ENCODE results near the gene PCED1B.
"Not testable (repeated sequence)": the region's sequence is repeated elsewhere in the genome, so short reads cannot be mapped to it uniquely, and the experiment has no call there.

PCED1B gene

DNA sequence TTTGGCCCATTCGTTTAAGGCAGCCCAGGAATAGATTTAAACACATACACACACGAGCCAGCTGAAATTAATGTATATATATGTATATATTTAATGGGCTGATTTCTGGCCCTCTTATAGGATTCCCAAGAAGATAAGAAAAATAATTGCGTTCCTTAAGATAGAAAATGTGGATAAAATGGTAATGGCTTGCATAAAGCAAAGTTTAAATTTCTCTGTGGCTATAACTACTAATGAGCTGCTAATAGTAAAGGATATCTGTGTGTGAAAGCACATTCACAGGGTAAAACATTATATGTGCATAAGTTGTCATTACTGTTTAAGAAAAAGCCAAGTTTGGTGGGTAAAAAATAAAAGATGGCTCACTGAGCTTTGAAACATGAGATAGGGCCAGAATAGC, 134.0 kb downstream of the PCED1B start:
- DNase-seq, result no peak

DNA sequence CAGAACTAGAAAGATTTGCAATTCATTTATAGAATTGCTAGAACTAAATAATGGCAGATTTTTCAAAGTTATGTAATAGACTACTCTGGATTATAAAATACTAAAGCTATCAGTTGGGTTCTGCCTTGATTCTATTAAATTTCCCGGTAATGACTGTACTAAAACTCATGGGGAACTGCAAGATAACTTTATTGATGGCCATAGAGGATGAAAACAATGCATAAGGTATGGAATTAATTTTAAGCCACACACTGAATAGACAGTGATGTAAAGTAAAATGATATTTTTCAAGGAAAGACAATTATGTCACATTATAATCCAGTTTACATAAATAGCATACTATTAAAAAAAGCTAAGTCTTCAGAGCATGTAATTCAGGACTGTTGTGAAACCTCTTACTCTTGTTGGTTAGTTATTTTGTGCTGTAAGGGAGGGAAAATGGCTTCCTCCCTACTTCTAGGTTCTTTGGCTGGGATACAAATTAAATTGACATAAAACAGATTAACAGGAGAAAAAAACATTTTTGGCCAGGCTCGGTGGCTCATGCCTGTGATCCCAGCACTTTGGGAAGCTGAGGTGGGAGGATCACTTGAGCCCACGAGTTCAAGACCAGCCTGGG, 134.7 kb downstream of the PCED1B start:
- DNase-seq, result no peak

DNA sequence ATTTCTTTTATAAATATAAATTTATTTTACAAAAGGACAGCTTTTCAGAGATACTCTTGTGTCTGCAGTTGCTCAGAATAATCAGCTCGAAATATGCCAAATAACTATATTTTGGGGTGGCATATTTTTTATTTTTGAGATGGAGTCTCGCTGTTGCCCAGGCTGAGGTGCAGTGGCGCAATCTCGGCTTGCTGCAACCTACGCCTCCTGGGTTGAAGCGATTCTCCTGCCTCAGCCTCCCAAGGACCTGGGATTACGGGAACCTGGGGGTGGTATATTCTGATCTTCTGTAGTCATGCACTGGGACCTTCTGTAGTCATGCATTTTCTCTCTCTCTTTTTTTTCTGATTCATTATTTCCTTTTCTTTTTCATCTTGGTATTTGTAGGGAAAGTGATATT, 135.3 kb downstream of the PCED1B start:
- no peak for DNase-seq

GRCh38 chr12:47216150-47216677, 136.8 kb downstream of the PCED1B start:
- no peak for DNase-seq

GRCh38 chr12:47217595-47217869, 138.1 kb downstream of the PCED1B start:
- not testable (repeated sequence) for DNase-seq

- no peak for DNase-seq
Measured at GRCh38 chr12:47218191-47218654, 138.8 kb downstream of the PCED1B start.

DNA sequence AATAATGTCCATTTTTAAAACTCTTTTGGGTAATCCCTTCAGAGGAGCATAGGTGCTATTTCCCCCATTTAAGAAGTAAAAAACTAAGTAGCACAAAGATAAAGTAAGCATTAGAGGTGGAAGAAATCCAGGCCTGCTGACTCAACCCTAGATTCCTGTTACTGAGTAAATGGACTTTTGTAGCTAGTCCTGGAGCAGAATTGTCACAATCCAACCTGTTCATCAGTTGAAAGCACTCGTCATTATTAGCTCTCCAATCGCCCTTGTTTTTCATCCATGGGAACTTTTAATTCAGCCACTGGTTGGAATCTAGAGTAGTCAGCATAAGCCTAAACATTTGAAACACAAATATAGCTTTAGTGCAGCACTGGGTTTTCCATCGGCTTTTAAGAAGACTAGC, 139.8 kb downstream of the PCED1B start:
- no peak for DNase-seq

GRCh38 chr12:47221256-47222023, 142.0 kb downstream of the PCED1B start:
- no peak for DNase-seq

- no peak for DNase-seq
Measured at GRCh38 chr12:47222520-47223030, 143.2 kb downstream of the PCED1B start.

DNA sequence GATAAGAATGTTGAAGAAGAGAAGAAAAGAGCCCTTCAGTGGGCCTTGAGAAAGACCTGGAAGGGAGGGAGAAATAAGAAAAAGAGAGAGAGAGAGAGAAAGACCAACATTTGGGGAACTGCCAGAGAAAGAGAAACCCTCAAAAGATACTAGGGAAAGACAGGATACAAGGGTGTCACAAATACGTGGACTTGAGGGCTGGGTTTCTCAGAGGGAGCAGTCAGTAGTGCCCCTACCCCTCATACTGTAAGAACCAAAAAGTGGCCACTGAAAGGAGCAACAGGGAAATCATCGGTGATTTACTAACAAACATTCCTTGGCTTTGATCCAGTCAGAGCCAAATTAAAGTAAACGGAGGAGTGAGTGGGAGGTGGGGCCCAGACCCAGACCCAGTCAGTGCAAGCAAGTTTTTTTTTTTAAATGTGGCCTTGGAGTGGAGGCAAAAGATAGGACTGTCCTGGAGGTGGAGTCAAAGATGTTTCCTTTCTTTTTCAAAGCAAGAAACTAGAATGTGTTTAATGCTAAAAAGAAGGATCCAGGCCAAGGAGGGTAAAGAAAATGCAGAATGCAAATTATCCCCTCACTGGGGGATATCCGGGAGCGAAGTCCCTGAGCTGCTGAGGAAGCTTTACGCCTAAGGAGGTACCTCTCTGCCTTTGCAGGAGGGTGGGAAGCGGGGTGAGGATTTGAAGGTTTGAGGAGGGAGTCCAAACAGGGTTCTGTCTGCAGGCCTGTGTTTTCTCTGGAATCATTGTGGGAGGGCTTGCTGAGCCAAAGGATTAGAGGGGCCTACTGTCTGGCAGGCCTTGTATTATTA, 143.8 kb downstream of the PCED1B start:
- DNase-seq, result no peak

GRCh38 chr12:47223848-47224213, 144.4 kb downstream of the PCED1B start:
- peak; percentile 37 for DNase-seq

DNA sequence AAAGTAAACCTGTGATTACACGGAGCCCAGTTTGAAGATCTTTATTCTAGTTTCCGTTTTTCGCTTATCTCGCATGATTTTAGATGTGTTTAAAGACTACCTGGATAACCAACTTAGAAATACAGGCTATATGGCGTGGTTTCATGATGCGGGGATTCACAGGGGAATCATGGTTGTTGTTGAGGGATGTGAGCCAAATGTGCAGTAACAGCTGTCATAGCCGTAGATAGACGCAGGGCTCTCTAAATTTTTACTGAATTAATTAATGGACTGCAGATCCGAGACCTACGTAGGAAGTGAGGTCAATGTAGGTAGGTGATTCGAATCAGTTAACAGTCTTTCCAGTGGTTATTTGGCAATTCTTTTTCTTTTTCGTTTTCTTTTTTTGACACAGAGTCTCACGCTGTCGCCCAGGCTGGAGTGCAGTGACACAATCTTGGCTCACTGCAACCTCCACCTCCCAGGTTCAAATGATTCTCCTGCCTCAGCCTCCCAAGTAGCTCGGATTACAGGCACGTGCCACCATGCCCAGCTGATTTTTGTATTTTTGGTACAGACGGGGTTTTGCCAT, 145.2 kb downstream of the PCED1B start:
- DNase-seq, result no peak

DNA sequence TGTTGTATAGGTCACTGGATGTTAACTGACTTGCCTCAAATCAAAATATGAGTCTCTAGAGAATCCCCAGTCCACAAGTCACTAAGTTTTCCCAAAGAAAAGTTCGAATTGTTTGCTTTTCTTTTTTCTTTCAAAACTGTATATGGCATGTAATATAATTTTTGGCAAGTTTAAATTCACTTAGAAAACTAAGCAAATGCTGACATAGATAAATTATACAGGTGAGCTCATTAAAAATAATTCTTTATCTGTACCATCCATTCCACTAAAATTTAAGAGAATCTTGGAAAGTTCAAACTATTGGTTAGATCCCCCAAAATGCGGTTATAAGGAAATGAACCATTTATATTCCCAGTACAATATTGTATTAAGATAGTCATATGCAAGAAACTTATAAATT, 145.9 kb downstream of the PCED1B start:
- no peak for DNase-seq

DNA sequence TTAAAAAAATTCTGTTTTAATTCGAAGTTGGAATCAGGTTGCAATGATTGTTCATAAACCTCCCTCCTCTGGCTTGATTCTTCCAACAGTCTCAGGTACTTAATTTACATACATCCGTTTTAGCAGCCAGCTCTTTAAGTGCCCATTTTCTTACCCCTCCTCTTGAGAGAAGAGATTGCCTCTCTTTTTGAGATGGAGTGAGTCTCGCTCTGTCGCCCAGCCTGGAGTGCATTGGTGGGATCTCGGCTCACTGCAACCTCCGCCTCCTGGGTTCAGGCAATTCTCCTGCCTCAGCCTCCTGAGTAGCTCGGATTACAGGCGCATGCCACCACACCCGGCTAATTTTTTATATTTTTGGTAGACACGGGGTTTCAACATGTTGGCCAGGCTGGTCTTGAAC, 146.8 kb downstream of the PCED1B start:
- no peak for DNase-seq

DNA sequence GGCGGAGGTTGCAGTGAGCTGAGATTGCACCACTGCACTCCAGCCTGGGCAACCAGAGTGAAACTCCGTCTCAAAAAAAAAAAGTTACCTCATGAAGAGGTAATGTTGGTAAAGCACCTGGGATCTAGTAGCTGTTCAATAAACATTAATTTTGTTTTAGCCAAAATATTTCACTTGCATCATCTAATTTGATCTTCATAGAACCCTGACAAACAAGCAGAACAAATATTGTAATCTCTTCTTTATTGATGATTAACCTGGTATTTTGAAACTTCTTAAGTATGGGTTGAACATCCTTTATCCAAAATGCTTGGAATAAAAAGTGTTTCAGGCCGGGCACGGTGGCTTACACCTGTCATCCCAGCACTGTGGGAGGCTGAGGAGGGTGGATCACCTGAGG, 149.4 kb downstream of the PCED1B start:
- DNase-seq, result no peak

DNA sequence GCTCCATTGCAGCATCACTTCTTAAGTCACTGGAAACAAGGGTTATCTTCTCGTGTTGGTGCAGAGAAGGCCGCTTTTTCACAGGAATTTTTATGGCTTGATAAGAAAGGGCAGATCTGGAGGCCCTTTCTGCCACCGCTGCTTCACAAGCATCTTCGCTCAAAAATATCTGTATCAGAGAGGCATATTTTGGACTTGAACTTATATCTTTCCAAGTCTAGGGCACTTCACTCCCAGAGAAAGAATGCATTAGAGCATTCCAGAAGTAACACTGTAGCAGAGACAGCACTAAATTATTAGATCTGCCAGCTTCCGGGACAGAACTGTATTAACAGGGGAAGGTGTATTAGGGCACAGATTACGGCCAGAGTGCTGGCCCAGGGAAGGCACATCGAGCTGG, 152.0 kb downstream of the PCED1B start:
- no peak for DNase-seq

- no peak for DNase-seq
Measured at GRCh38 chr12:47234576-47235141, 155.2 kb downstream of the PCED1B start.

DNA sequence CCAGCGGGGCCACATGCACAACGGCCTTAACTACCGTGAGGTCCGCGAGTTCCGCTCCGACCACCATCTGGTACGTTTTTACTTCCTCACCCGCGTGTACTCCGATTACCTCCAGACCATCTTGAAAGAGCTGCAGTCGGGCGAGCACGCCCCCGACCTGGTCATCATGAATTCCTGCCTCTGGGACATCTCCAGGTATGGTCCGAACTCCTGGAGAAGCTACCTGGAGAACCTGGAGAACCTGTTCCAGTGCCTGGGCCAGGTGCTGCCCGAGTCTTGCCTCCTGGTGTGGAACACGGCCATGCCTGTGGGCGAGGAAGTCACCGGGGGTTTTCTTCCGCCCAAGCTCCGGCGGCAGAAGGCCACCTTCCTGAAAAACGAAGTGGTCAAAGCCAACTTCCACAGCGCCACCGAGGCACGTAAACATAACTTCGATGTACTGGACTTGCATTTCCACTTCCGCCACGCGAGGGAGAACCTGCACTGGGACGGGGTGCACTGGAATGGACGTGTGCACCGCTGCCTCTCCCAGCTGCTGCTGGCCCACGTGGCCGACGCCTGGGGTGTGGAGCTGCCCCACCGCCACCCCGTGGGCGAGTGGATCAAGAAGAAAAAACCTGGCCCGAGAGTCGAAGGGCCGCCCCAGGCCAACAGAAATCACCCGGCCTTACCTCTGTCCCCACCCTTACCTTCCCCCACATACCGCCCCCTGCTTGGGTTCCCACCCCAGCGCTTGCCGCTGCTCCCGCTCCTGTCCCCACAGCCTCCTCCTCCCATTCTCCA, 156.0 kb downstream of the PCED1B start:
- no peak for DNase-seq

- DNase-seq, result no peak
Measured at GRCh38 chr12:47236109-47236714, 156.8 kb downstream of the PCED1B start.

GRCh38 chr12:47237751-47238211, 158.4 kb downstream of the PCED1B start:
- DNase-seq, result no peak

DNA sequence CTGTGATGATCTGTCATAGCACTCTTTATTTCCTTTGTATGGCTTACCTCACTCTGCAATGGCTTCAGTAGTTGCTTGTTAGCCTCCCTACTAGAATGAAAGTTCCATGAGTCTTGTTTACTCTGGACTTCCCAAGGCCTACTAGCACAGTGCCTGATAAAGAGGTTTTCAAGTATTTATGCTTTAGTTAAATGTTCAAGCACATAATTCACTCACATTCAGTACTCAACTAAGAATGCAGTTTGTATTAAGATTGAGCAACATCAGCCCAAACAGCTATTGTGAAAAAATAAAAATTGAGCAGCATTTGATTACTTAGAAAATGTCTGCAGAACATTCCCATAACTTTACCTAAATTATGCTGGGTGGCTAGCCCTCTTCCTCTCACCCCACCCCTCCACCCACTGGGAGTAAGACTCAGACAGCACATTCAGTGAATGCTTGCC, 159.3 kb downstream of the PCED1B start:
- DNase-seq, result no peak

Data from NCI-H1092 (cell line).